Peyer's patch (tissue), 4 donors: ENCODE measurements around the gene GNG2.

Experiments
- POLR2A ChIP-seq, 2 donors: fragments of 450-650 bp; IDR thresholded peaks; one replicate each; pipeline ENCODE4 v1.5.1; 2017; ENCODE audit warnings: antibody characterized with exemption in 2 of 2, mild to moderate bottlenecking in 2 of 2, moderate library complexity in 2 of 2
- TF ChIP-seq, protein P1 (sequence below), 6 experiments: fragments of 450-650 bp in 4 of 6; fragments of 200-600 bp in 2 of 6; sonication (generic) in 1 of 6; IDR thresholded peaks; one replicate each; pipeline ENCODE4 v1.5.1; 2017 to 2019; ENCODE audit warnings: antibody characterized with exemption in 6 of 6, mild to moderate bottlenecking in 3 of 6, moderate library complexity in 1 of 6

DNA sequence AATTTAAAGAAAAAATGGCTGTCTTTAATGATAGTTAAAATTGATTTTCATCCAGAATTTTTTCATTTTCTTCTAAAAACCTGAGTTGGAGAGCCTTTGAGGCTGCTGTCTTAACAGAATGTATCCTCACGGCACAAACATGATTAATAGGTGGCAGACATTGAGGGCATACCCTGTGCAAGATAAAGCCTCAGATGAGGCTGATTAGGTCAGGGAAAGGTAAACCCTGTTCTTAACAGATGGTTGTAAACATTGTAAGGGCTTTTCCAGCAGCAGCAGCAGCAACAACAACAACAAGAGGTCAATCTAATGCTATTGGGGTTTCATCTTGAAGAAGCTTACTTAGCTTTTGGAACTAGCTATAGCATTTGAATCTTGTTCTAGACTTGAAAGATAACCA is 17.4 kb downstream of the GNG2 start:
- TF ChIP-seq, protein P1, sequence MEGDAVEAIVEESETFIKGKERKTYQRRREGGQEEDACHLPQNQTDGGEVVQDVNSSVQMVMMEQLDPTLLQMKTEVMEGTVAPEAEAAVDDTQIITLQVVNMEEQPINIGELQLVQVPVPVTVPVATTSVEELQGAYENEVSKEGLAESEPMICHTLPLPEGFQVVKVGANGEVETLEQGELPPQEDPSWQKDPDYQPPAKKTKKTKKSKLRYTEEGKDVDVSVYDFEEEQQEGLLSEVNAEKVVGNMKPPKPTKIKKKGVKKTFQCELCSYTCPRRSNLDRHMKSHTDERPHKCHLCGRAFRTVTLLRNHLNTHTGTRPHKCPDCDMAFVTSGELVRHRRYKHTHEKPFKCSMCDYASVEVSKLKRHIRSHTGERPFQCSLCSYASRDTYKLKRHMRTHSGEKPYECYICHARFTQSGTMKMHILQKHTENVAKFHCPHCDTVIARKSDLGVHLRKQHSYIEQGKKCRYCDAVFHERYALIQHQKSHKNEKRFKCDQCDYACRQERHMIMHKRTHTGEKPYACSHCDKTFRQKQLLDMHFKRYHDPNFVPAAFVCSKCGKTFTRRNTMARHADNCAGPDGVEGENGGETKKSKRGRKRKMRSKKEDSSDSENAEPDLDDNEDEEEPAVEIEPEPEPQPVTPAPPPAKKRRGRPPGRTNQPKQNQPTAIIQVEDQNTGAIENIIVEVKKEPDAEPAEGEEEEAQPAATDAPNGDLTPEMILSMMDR (IDR thresholded peaks at IDR 0.05) = no peak
- no peak for TF ChIP-seq POLR2A (IDR thresholded peaks at IDR 0.05)
